Keratinocyte (primary cell): ENCODE results near the gene ETFRF1.

Source experiments
- EZH2 ChIP-seq: IDR thresholded peaks from one replicate; pipeline ENCODE4 v1.6.1; 2012; ENCODE audit warnings: inconsistent platforms, mild to moderate bottlenecking, low read length, moderate library complexity
- TF ChIP-seq, protein P1 (sequence below), 3 experiments: IDR thresholded peaks in 1 of 3; conservative IDR thresholded peaks in 1 of 3; optimal IDR thresholded peaks in 1 of 3; 2 replicates in 2 of 3; 3 replicates in 1 of 3; pipeline versions ENCODE3 to v1.5.1; 2011; ENCODE audit warnings: low read length in 3 of 3, mild to moderate bottlenecking in 3 of 3, moderate library complexity in 2 of 3, control low read depth in 1 of 3, inconsistent platforms in 1 of 3; ENCODE audit not compliant: insufficient read depth in 2 of 3; ENCODE audit errors: extremely low read depth in 1 of 3

DNA sequence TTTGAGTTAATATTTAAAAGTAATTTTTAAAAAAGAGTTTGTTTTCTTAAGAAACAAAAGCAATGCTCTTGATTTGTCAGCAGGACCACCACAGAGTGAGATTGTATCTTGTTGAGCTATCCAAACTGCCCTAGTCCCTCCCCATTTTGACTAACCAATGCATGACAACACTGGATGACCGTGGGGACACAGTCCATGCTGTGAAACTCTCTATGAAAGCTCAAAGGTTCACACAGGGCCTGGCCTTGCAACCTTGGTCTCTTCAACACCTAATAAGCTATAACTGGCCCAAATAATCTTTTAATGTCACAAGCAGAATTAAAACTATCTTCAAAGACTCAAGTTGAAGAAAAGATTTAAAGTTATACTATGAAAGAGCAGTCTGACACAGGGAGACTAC lies 13.5 kb downstream of the ETFRF1 start:
- TF ChIP-seq, protein P1, sequence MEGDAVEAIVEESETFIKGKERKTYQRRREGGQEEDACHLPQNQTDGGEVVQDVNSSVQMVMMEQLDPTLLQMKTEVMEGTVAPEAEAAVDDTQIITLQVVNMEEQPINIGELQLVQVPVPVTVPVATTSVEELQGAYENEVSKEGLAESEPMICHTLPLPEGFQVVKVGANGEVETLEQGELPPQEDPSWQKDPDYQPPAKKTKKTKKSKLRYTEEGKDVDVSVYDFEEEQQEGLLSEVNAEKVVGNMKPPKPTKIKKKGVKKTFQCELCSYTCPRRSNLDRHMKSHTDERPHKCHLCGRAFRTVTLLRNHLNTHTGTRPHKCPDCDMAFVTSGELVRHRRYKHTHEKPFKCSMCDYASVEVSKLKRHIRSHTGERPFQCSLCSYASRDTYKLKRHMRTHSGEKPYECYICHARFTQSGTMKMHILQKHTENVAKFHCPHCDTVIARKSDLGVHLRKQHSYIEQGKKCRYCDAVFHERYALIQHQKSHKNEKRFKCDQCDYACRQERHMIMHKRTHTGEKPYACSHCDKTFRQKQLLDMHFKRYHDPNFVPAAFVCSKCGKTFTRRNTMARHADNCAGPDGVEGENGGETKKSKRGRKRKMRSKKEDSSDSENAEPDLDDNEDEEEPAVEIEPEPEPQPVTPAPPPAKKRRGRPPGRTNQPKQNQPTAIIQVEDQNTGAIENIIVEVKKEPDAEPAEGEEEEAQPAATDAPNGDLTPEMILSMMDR (optimal IDR thresholded peaks at IDR 0.05 in 1 of 3, IDR thresholded peaks at IDR 0.05 in 1 of 3, conservative IDR thresholded peaks at IDR 0.05 in 1 of 3; ENCODE audit: extremely low read depth in 1 of 3, insufficient read depth in 2 of 3, low read length in 3 of 3), result no peak
- TF ChIP-seq EZH2, result no peak
